Naive thymus-derived CD4-positive, alpha-beta T cell (primary cell): ENCODE results near the gene AKAP6. TPM values are rescaled to one million over a fixed set of nuclear protein-coding genes. Genes with fewer than 3 reads are reported as not detected.

ENCODE experiments used
- ATAC-seq: fragments of 150-1000 bp; cut with Tn5 transposase; 2 replicates; pipeline ENCODE4 v1.10.0; 2021; ENCODE audit warnings: mild to moderate bottlenecking, moderate library complexity
- CTCF ChIA-PET: fragments of 350-600 bp; sonication (Branson Sonifier 250); formaldehyde crosslinking; loops from one replicate; lab custom pipeline; 2021; ENCODE audit warnings: antibody characterized with exemption; lab: Charles Lee
- POLR2A ChIA-PET: fragments of 350-600 bp; sonication (Branson Sonifier 250); formaldehyde crosslinking; loops from one replicate; lab custom pipeline; 2021; ENCODE audit warnings: antibody characterized with exemption, inconsistent platforms; lab: Charles Lee
- DNase-seq, 9 donors: peaks; one replicate each; pipeline versions ENCODE4 v3.0.0 to v3.0.0-alpha.2; 2020 to 2022; ENCODE audit warnings: mixed read lengths in 1 of 9
- H3K27ac ChIP-seq: one replicate; pipeline ENCODE4 v1.7.0; 2013; ENCODE audit warnings: mild to moderate bottlenecking, low read depth, low read length, moderate library complexity
- H3K27me3 ChIP-seq, 2 donors: one replicate each; pipeline ENCODE4 v1.7.0; 2013; ENCODE audit warnings: low read length in 2 of 2, mild to moderate bottlenecking in 2 of 2, moderate library complexity in 2 of 2; ENCODE audit not compliant: control insufficient read depth in 2 of 2, insufficient read depth in 2 of 2
- H3K36me3 ChIP-seq, 3 experiments: 1 replicate in 2 of 3; 2 replicates in 1 of 3; pipeline ENCODE4 v1.7.0; 2013; ENCODE audit warnings: low read length in 3 of 3, mild to moderate bottlenecking in 3 of 3, moderate library complexity in 1 of 3; ENCODE audit not compliant: insufficient read depth in 3 of 3, control insufficient read depth in 2 of 3
- H3K4me1 ChIP-seq, 2 donors: one replicate each; pipeline ENCODE4 v1.7.0; 2013; ENCODE audit warnings: low read length in 2 of 2, mild to moderate bottlenecking in 2 of 2, moderate library complexity in 1 of 2; ENCODE audit not compliant: control insufficient read depth in 2 of 2, insufficient read depth in 2 of 2
- H3K4me3 ChIP-seq: 2 replicates; pipeline ENCODE4 v1.7.0; 2013; ENCODE audit warnings: mild to moderate bottlenecking, low read length
- H3K9me3 ChIP-seq, 3 experiments: 1 replicate in 2 of 3; 2 replicates in 1 of 3; pipeline ENCODE4 v1.7.0; 2013; ENCODE audit warnings: low read length in 3 of 3; ENCODE audit not compliant: control insufficient read depth in 2 of 3
- H3K27ac Mint-ChIP-seq, 9 donors: one replicate each; pipeline ENCODE4 v1.8.0; 2020 to 2022; ENCODE audit warnings: mixed read lengths in 9 of 9, mild to moderate bottlenecking in 8 of 9, moderate library complexity in 5 of 9, inconsistent platforms in 2 of 9
- H3K27me3 Mint-ChIP-seq, 5 donors: one replicate each; pipeline ENCODE4 v1.8.0; 2021 to 2022; ENCODE audit warnings: mixed read lengths in 5 of 5, mild to moderate bottlenecking in 1 of 5
- H3K36me3 Mint-ChIP-seq, 5 donors: one replicate each; pipeline ENCODE4 v1.8.0; 2020 to 2022; ENCODE audit warnings: mixed read lengths in 5 of 5, mild to moderate bottlenecking in 3 of 5, inconsistent platforms in 1 of 5
- H3K4me1 Mint-ChIP-seq, 7 donors: one replicate each; pipeline ENCODE4 v1.8.0; 2020 to 2022; ENCODE audit warnings: mixed read lengths in 7 of 7, mild to moderate bottlenecking in 3 of 7, inconsistent platforms in 1 of 7
- H3K4me3 Mint-ChIP-seq, 10 donors: one replicate each; pipeline ENCODE4 v1.8.0; 2020 to 2022; ENCODE audit warnings: mild to moderate bottlenecking in 10 of 10, mixed read lengths in 10 of 10, moderate library complexity in 6 of 10, inconsistent platforms in 2 of 10
- H3K9me3 Mint-ChIP-seq, 11 donors: one replicate each; pipeline ENCODE4 v1.8.0; 2020 to 2022; ENCODE audit warnings: mixed read lengths in 11 of 11, mild to moderate bottlenecking in 4 of 11, inconsistent platforms in 1 of 11, moderate library complexity in 1 of 11
- intact Hi-C, 2 donors: fragments of 100-400 bp; cut with micrococcal nuclease; formaldehyde crosslinking; loops; one replicate each; pipeline ENCODE4 v1.15.1; 2023
- polyA plus RNA-seq, 2 donors: library from polyadenylated mRNA; unstranded; fragments of 300-500 nt; fragmentation: Illumina TruSeq; gene quantifications; one replicate each; pipeline ENCODE4 v1.2.3, GENCODE V29; 2021
- total RNA-seq, 6 experiments: library from RNA in 5 of 6; stranded (reverse) in 5 of 6; gene quantifications; 1 replicate in 5 of 6; 2 replicates in 1 of 6; pipeline ENCODE4 v1.2.3 and lab custom pipeline; 2021 to 2026

AKAP6 gene
- total and polyA plus RNA-seq, 7 experiments from 2014 or later = 0.29 to 7.9 (median 4.1) TPM

DNA sequence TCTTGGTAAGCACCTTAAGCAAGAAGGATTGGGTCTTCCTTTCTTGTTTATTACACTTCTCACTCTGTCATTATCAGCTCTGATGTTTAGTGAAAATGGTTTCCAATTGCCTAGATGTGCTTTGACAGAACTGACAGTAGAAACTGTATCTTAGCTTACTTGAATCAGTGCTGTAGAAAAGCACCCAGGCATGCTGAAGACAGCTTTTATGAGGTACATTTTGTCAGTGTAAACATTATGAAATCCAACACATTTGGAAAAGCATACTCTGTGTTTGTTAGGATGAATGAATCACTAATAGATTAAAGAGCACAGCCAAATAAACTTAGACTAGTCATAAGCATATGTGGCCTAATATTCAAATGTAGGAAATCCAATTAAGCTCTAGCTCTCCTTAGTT is 319.3 kb downstream of the AKAP6 start:
- intact Hi-C loops = no loop called here
- Mint-ChIP-seq H3K4me3 (no peak overlapping the region), H3K27me3 (peaks cover 0 to 2% (median 0%) of the 10 kb centered on the region in 5 donors), H3K9me3 (peaks cover 0 to 1% (median 0%) of the 10 kb centered on the region in 11 donors), H3K27ac (no peak overlapping the region), H3K4me1 (no peaks in the 10 kb centered on the region), H3K36me3 (peaks cover 0 to 5% (median 0%) of the 10 kb centered on the region in 5 donors)
- ATAC-seq (no peak), DNase-seq (no peak)
- Histone ChIP-seq H3K36me3 (no peaks in the 10 kb centered on the region), H3K27ac (no peak overlapping the region), H3K4me3 (no peak overlapping the region), H3K9me3 (no peaks in the 10 kb centered on the region), H3K4me1 (no peaks in the 10 kb centered on the region), H3K27me3 (no peaks in the 10 kb centered on the region)
- ChIA-PET CTCF (no interaction called here), POLR2A (no interaction called here)

DNA sequence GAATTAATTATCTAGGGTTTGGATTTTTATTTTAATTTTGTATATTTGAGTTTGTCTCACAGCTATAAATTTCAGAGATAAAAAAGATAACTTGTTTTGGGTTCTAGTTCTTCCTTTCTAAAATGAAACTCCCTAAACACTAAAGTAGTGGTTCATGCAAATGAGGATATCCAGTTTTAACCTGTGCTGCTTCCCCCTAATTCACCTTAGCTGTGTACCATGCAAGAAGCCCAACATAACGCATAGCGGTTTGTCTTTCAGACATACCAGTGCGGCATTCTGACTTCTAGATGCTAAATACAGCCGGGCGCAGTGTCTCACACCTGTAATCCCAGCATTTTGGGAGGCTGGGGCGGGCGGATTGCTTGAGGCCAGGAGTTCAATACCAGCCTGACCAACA is 320.9 kb downstream of the AKAP6 start:
- no peak overlapping the region for H3K4me3 ChIP-seq
- POLR2A ChIA-PET = no interaction called here
- H3K27ac Mint-ChIP-seq = no peak overlapping the region
- no peaks in the 10 kb centered on the region for H3K36me3 ChIP-seq
- H3K4me1 Mint-ChIP-seq = no peaks in the 10 kb centered on the region
- peaks cover 0 to 5% (median 0%) of the 10 kb centered on the region in 5 donors for H3K36me3 Mint-ChIP-seq
- no peaks in the 10 kb centered on the region for H3K4me1 ChIP-seq
- intact Hi-C loops = no loop called here
- peaks cover 0 to 3% (median 0%) of the 10 kb centered on the region in 11 donors for H3K9me3 Mint-ChIP-seq
- no peaks in the 10 kb centered on the region for H3K9me3 ChIP-seq
- DNase-seq = no peak
- CTCF ChIA-PET = no interaction called here
- no peaks in the 10 kb centered on the region for H3K27me3 ChIP-seq
- no peak overlapping the region for H3K4me3 Mint-ChIP-seq
- ATAC-seq = no peak
- H3K27ac ChIP-seq = no peak overlapping the region
- H3K27me3 Mint-ChIP-seq = peaks cover 0 to 2% (median 0%) of the 10 kb centered on the region in 5 donors

DNA sequence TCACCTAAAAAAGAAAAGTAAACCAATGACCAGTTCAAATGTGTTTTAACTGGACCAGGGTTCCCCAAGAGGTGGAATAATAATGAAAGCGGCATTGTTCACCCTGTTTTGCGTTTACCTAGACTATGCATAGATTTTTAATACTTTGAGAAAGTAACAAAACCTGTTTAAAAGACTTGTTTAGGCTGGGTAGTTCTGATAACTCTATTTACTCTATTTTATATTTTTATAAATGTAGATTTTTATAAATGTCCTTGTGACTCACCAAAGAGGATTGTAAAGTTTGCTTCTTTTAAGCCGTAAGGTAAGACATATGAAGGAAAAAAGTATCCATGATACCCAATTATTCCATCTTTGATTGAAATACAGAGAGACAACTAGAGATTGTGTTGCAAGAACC is 321.6 kb downstream of the AKAP6 start:
- H3K4me1 Mint-ChIP-seq = no peaks in the 10 kb centered on the region
- H3K4me3 Mint-ChIP-seq = no peak overlapping the region
- peaks cover 0 to 2% (median 0%) of the 10 kb centered on the region in 5 donors for H3K27me3 Mint-ChIP-seq
- H3K27ac ChIP-seq = no peak overlapping the region
- no peaks in the 10 kb centered on the region for H3K36me3 ChIP-seq
- POLR2A ChIA-PET = no interaction called here
- intact Hi-C loops = no loop called here
- no peaks in the 10 kb centered on the region for H3K27me3 ChIP-seq
- peaks cover 0 to 5% (median 0%) of the 10 kb centered on the region in 5 donors for H3K36me3 Mint-ChIP-seq
- ATAC-seq (no peak), DNase-seq (no peak)
- H3K4me3 ChIP-seq = no peak overlapping the region
- H3K4me1 ChIP-seq = no peaks in the 10 kb centered on the region
- CTCF ChIA-PET = no interaction called here
- H3K27ac Mint-ChIP-seq = no peak overlapping the region
- H3K9me3 ChIP-seq = no peaks in the 10 kb centered on the region
- peaks cover 0 to 3% (median 0%) of the 10 kb centered on the region in 11 donors for H3K9me3 Mint-ChIP-seq

GRCh38 chr14:32654106-32654505 is 325.0 kb downstream of the AKAP6 start:
- no peak for DNase-seq
- ChIA-PET POLR2A (no interaction called here), CTCF (interaction anchor here (0.6 kb wide), 1 partner anchor 62 kb away, joined by 6 read pairs; no protein-coding TSS in a partner anchor)
- Histone ChIP-seq H3K4me1 (no peaks in the 10 kb centered on the region), H3K27me3 (no peaks in the 10 kb centered on the region), H3K36me3 (no peaks in the 10 kb centered on the region), H3K4me3 (no peak overlapping the region), H3K27ac (no peak overlapping the region), H3K9me3 (no peaks in the 10 kb centered on the region)
- H3K27ac Mint-ChIP-seq = no peak overlapping the region
- no peaks in the 10 kb centered on the region for H3K27me3 Mint-ChIP-seq
- ATAC-seq = no peak
- H3K4me3 Mint-ChIP-seq = no peak overlapping the region
- intact Hi-C loops = no loop called here
- peaks cover 0 to 5% (median 0%) of the 10 kb centered on the region in 5 donors for H3K36me3 Mint-ChIP-seq
- H3K4me1 Mint-ChIP-seq = no peaks in the 10 kb centered on the region
- peaks cover 0 to 3% (median 0%) of the 10 kb centered on the region in 11 donors for H3K9me3 Mint-ChIP-seq

DNA sequence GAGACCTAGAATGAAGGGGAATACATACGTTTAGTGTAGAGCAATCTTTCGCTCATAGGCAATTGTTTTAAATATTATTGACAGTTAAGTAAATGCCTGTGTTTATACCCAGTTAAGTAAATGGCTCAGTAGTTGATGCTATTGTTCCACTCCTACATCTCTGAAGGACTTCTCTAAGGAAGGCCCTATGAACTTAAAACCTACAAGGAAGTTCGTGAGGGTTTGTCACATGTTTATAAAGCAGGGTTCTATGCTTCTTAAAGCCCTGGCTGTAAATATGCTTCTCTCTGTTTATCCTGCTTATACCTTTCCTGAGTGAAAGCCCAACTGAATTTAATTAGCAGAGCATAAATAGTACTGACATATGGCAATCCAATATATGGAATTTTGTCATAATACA is 327.5 kb downstream of the AKAP6 start:
- CTCF ChIA-PET = no interaction called here
- ATAC-seq = no peak
- no peak for DNase-seq
- H3K27me3 Mint-ChIP-seq = peaks cover 0 to 3% (median 0%) of the 10 kb centered on the region in 5 donors
- POLR2A ChIA-PET = no interaction called here
- H3K36me3 Mint-ChIP-seq = peaks cover 0 to 5% (median 0%) of the 10 kb centered on the region in 5 donors
- H3K4me1 Mint-ChIP-seq = no peaks in the 10 kb centered on the region
- H3K27ac Mint-ChIP-seq = no peak overlapping the region
- H3K4me3 Mint-ChIP-seq = no peak overlapping the region
- H3K36me3 ChIP-seq = no peaks in the 10 kb centered on the region
- no peak overlapping the region for H3K4me3 ChIP-seq
- no peaks in the 10 kb centered on the region for H3K27me3 ChIP-seq
- no peak overlapping the region for H3K27ac ChIP-seq
- H3K9me3 Mint-ChIP-seq = peaks cover 0 to 3% (median 0%) of the 10 kb centered on the region in 11 donors
- H3K9me3 ChIP-seq = no peaks in the 10 kb centered on the region
- intact Hi-C loops = no loop called here
- no peaks in the 10 kb centered on the region for H3K4me1 ChIP-seq

GRCh38 chr14:32657081-32657480 is 328.0 kb downstream of the AKAP6 start:
- no peaks in the 10 kb centered on the region for H3K4me1 ChIP-seq
- no peak overlapping the region for H3K4me3 Mint-ChIP-seq
- no peaks in the 10 kb centered on the region for H3K9me3 ChIP-seq
- H3K27me3 Mint-ChIP-seq = peaks cover 0 to 3% (median 0%) of the 10 kb centered on the region in 5 donors
- no peaks in the 10 kb centered on the region for H3K36me3 ChIP-seq
- no peaks in the 10 kb centered on the region for H3K4me1 Mint-ChIP-seq
- ChIA-PET CTCF (no interaction called here), POLR2A (no interaction called here)
- H3K9me3 Mint-ChIP-seq = peaks cover 0 to 3% (median 0%) of the 10 kb centered on the region in 11 donors
- H3K4me3 ChIP-seq = no peak overlapping the region
- ATAC-seq (peak; percentile 73), DNase-seq (no peak)
- no peak overlapping the region for H3K27ac Mint-ChIP-seq
- H3K36me3 Mint-ChIP-seq = peaks cover 0 to 3% (median 0%) of the 10 kb centered on the region in 5 donors
- intact Hi-C loops = no loop called here
- no peak overlapping the region for H3K27ac ChIP-seq
- H3K27me3 ChIP-seq = no peaks in the 10 kb centered on the region

DNA sequence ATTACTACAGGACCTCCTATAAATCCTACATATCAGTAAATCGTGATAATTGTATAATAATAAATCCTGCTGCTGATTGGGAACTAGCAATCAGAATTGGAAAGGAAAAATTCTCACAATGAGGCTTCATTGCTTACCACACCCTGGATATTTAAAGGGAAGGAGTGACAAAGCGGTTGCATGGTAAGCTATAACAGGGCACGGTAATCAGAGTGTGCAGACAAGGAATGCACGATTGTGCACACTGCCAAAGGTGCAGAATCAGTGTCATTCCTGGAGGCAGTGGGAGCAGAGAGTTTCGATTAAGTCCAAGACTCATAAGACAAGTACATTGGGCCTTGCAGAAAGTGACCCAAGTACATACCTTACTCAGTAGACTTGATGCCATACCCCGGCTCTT is 332.1 kb downstream of the AKAP6 start:
- H3K9me3 ChIP-seq = no peaks in the 10 kb centered on the region
- H3K4me3 ChIP-seq = no peak overlapping the region
- H3K4me1 ChIP-seq = no peaks in the 10 kb centered on the region
- CTCF ChIA-PET = no interaction called here
- no peak overlapping the region for H3K27ac ChIP-seq
- Mint-ChIP-seq H3K4me1 (no peaks in the 10 kb centered on the region), H3K36me3 (no peaks in the 10 kb centered on the region), H3K27me3 (peaks cover 0 to 3% (median 0%) of the 10 kb centered on the region in 5 donors), H3K27ac (no peak overlapping the region), H3K9me3 (no peaks in the 10 kb centered on the region), H3K4me3 (no peak overlapping the region)
- no peak for DNase-seq
- POLR2A ChIA-PET = no interaction called here
- no peak for ATAC-seq
- intact Hi-C loops = no loop called here
- H3K36me3 ChIP-seq = no peaks in the 10 kb centered on the region
- H3K27me3 ChIP-seq = no peaks in the 10 kb centered on the region
